Measurements from ENCODE around the gene TSPAN18.

Gene TSPAN18

DNA sequence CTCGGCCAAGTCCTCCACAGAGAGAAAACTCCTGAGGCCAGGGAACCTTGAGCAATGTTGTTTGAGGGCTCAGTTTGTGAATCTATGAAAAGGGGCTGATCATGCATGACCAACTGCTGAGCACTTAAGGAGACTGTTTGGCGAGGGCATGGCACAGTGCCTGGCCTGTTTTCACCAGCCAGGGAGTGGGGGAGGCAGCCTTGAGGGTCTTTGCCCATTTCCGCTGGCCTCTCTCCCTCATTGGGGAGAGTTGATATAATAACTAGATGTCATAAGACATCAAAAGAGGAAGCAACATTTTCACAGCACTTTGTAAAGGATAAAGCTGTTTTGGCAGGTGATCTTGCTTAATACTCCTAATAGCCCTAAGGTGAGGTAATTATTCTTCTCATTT, 113.3 kb downstream of the TSPAN18 start:
- Histone ChIP-seq H2AFZ (ENCODE audit: low read length) (no peak overlapping the region), H3F3A (ENCODE audit: low read depth) (no peaks in the 10 kb centered on the region), H3K4me1 (ENCODE audit: insufficient read depth, low read length, poor library complexity, severe bottlenecking) (peaks cover 5% of the 10 kb centered on the region), H4K20me1 (ENCODE audit: insufficient read depth, low read length, poor library complexity, severe bottlenecking) (no peaks in the 10 kb centered on the region), H3K36me3 (ENCODE audit: insufficient read depth, low read length) (no peaks in the 10 kb centered on the region), H3K27me3 (ENCODE audit: insufficient read depth, low read length, poor library complexity, severe bottlenecking) (no peaks in the 10 kb centered on the region), H3K4me2 (ENCODE audit: low read depth, low read length, poor library complexity, severe bottlenecking) (no peak overlapping the region), H3K79me2 (ENCODE audit: insufficient read depth, low read length) (no peaks in the 10 kb centered on the region), H3K9me2 (replicated peaks; ENCODE audit: low read depth, low read length) (no peaks in the 10 kb centered on the region), H3K9me3 (ENCODE audit: insufficient read depth, low read depth, low read length) (peaks cover 4% of the 10 kb centered on the region; the same call in 1 of the 2 replicates), H3K4me3 (ENCODE audit: low read length, poor library complexity, severe bottlenecking) (no peak overlapping the region), H3K9ac (ENCODE audit: low read depth, low read length, poor library complexity, severe bottlenecking) (no peak overlapping the region)
- no peak for TF ChIP-seq EZH2phosphoT487 (IDR thresholded peaks at IDR 0.05; ENCODE audit: borderline replicate concordance)

DNA sequence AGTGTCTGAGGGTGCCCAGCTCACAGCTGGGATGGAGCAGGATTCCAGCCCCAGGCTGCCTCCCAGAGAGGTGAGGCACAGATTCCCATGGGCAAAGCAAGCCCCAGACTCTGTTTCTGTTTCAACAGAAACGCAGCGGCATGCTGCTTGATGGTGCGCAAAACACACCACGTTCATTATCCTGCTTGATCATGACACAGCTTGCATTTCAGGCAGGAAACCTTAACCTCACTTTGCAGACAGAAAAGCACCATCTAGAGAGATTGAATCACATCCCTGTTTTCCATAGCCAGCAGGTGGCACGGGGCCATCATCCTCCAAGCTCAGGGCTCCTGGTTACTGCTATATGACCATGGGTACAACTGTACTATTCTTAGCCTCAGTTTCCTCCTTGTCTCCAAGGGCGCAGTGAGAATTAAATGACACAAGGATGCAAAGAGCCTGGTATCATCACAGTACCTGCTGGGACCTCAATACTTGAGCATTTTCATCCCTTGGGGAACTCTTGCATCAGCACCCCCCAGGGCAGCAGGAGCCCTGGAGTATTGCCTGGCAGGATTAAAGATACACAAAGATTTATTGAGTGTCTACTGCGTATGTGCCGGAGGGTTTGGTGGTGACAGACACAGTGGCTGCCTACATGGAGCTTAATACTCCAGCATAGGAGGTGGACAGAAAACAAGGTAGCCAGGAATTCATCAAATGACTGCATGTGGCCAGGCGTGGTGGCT, 113.9 kb downstream of the TSPAN18 start:
- Histone ChIP-seq H3K79me2 (ENCODE audit: insufficient read depth, low read length) (no peaks in the 10 kb centered on the region), H3K9me3 (ENCODE audit: insufficient read depth, low read depth, low read length) (peaks cover 4% of the 10 kb centered on the region; the same call in 1 of the 2 replicates), H3K4me1 (ENCODE audit: insufficient read depth, low read length, poor library complexity, severe bottlenecking) (peaks cover 5% of the 10 kb centered on the region), H3K4me2 (ENCODE audit: low read depth, low read length, poor library complexity, severe bottlenecking) (no peak overlapping the region), H4K20me1 (ENCODE audit: insufficient read depth, low read length, poor library complexity, severe bottlenecking) (no peaks in the 10 kb centered on the region), H3K36me3 (ENCODE audit: insufficient read depth, low read length) (no peaks in the 10 kb centered on the region), H3K4me3 (ENCODE audit: low read length, poor library complexity, severe bottlenecking) (no peak overlapping the region), H3K9me2 (replicated peaks; ENCODE audit: low read depth, low read length) (no peaks in the 10 kb centered on the region), H3K9ac (ENCODE audit: low read depth, low read length, poor library complexity, severe bottlenecking) (no peak overlapping the region), H2AFZ (ENCODE audit: low read length) (no peak overlapping the region), H3F3A (ENCODE audit: low read depth) (no peaks in the 10 kb centered on the region), H3K27me3 (ENCODE audit: insufficient read depth, low read length, poor library complexity, severe bottlenecking) (no peaks in the 10 kb centered on the region)
- no peak for TF ChIP-seq EZH2phosphoT487 (IDR thresholded peaks at IDR 0.05; ENCODE audit: borderline replicate concordance)
- TF ChIP-seq, protein P1, sequence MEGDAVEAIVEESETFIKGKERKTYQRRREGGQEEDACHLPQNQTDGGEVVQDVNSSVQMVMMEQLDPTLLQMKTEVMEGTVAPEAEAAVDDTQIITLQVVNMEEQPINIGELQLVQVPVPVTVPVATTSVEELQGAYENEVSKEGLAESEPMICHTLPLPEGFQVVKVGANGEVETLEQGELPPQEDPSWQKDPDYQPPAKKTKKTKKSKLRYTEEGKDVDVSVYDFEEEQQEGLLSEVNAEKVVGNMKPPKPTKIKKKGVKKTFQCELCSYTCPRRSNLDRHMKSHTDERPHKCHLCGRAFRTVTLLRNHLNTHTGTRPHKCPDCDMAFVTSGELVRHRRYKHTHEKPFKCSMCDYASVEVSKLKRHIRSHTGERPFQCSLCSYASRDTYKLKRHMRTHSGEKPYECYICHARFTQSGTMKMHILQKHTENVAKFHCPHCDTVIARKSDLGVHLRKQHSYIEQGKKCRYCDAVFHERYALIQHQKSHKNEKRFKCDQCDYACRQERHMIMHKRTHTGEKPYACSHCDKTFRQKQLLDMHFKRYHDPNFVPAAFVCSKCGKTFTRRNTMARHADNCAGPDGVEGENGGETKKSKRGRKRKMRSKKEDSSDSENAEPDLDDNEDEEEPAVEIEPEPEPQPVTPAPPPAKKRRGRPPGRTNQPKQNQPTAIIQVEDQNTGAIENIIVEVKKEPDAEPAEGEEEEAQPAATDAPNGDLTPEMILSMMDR (conservative IDR thresholded peaks at IDR 0.05; ENCODE audit: low read length), result no peak

- H3K4me1 ChIP-seq (ENCODE audit: insufficient read depth, low read length, poor library complexity, severe bottlenecking), result peaks cover 9% of the 10 kb centered on the region
- H3K27me3 ChIP-seq (ENCODE audit: insufficient read depth, low read length, poor library complexity, severe bottlenecking), result no peaks in the 10 kb centered on the region
- no peaks in the 10 kb centered on the region for H3K36me3 ChIP-seq (ENCODE audit: insufficient read depth, low read length)
- H3K4me2 ChIP-seq (ENCODE audit: low read depth, low read length, poor library complexity, severe bottlenecking), result no peak overlapping the region
- H3K9me3 ChIP-seq (ENCODE audit: insufficient read depth, low read depth, low read length), result peaks cover 4% of the 10 kb centered on the region; the same call in 1 of the 2 replicates
- TF ChIP-seq EZH2phosphoT487 (IDR thresholded peaks at IDR 0.05; ENCODE audit: borderline replicate concordance), result no peak
- TF ChIP-seq, protein P1 (conservative IDR thresholded peaks at IDR 0.05; ENCODE audit: low read length), result no peak
- no peaks in the 10 kb centered on the region for H4K20me1 ChIP-seq (ENCODE audit: insufficient read depth, low read length, poor library complexity, severe bottlenecking)
- no peak overlapping the region for H3K9ac ChIP-seq (ENCODE audit: low read depth, low read length, poor library complexity, severe bottlenecking)
- H3K9me2 ChIP-seq (replicated peaks; ENCODE audit: low read depth, low read length), result no peaks in the 10 kb centered on the region
- no peaks in the 10 kb centered on the region for H3F3A ChIP-seq (ENCODE audit: low read depth)
- no peak overlapping the region for H3K4me3 ChIP-seq (ENCODE audit: low read length, poor library complexity, severe bottlenecking)
- H2AFZ ChIP-seq (ENCODE audit: low read length), result no peak overlapping the region
- no peaks in the 10 kb centered on the region for H3K79me2 ChIP-seq (ENCODE audit: insufficient read depth, low read length)
Observed at GRCh38 chr11:44842220-44842619, 115.5 kb downstream of the TSPAN18 start.

DNA sequence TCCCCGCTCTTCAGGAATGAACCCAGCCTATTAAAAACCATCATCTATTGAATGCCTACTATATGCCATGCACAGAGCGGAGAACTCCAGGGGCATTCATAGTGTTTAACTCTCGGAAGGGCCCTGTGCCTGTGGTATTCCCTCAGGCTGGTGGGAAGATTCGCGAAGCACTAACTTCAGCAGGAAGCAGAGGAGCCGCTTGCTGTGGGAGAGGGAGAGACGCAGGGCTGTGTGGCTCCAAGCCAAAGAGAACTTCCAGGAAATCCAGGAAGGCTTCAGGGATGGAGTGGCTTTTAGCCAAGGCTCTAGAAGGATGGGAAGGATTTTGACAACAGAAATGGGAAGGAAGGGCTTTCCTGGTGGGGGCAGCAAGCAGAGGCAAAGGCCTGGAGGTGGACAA, 120.1 kb downstream of the TSPAN18 start:
- Histone ChIP-seq H3K9ac (ENCODE audit: low read depth, low read length, poor library complexity, severe bottlenecking) (no peak overlapping the region), H3K4me1 (ENCODE audit: insufficient read depth, low read length, poor library complexity, severe bottlenecking) (peaks cover 4% of the 10 kb centered on the region), H3K36me3 (ENCODE audit: insufficient read depth, low read length) (no peaks in the 10 kb centered on the region), H4K20me1 (ENCODE audit: insufficient read depth, low read length, poor library complexity, severe bottlenecking) (no peaks in the 10 kb centered on the region), H3K9me3 (ENCODE audit: insufficient read depth, low read depth, low read length) (peaks cover 4% of the 10 kb centered on the region; the same call in 1 of the 2 replicates), H3K27me3 (ENCODE audit: insufficient read depth, low read length, poor library complexity, severe bottlenecking) (no peaks in the 10 kb centered on the region), H3K4me2 (ENCODE audit: low read depth, low read length, poor library complexity, severe bottlenecking) (no peak overlapping the region), H3K9me2 (replicated peaks; ENCODE audit: low read depth, low read length) (no peaks in the 10 kb centered on the region), H3K79me2 (ENCODE audit: insufficient read depth, low read length) (no peaks in the 10 kb centered on the region), H3F3A (ENCODE audit: low read depth) (no peaks in the 10 kb centered on the region), H2AFZ (ENCODE audit: low read length) (no peak overlapping the region), H3K4me3 (ENCODE audit: low read length, poor library complexity, severe bottlenecking) (no peak overlapping the region)
- TF ChIP-seq, protein P1 (conservative IDR thresholded peaks at IDR 0.05; ENCODE audit: low read length), result no peak
- TF ChIP-seq EZH2phosphoT487 (IDR thresholded peaks at IDR 0.05; ENCODE audit: borderline replicate concordance), result no peak
